Tibial nerve (tissue), 3 donors: ENCODE measurements around the gene SCT.

Experiments
- CTCF ChIP-seq, 5 experiments: fragments of 200-600 bp in 3 of 5; fragments of 450-650 bp in 2 of 5; sonication (generic) in 3 of 5; IDR thresholded peaks; one replicate each; pipeline ENCODE4 v1.5.1; 2016 to 2019; ENCODE audit warnings: antibody characterized with exemption in 5 of 5, mild to moderate bottlenecking in 3 of 5, moderate library complexity in 2 of 5
- POLR2A ChIP-seq, 2 donors: fragments of 450-650 bp; IDR thresholded peaks; one replicate each; pipeline ENCODE4 v1.6.1; 2017; ENCODE audit warnings: antibody characterized with exemption in 2 of 2, mild to moderate bottlenecking in 2 of 2, moderate library complexity in 2 of 2

GRCh38 chr11:640021-640706 is 13.2 kb upstream of the SCT start:
- no peak for TF ChIP-seq CTCF (IDR thresholded peaks at IDR 0.05)
- TF ChIP-seq POLR2A (IDR thresholded peaks at IDR 0.05), result no peak
